NB4 (cell line): Measurements from ENCODE around the gene NMUR1.
"Not testable (repeated sequence)": the region's sequence is repeated elsewhere in the genome, so short reads cannot be mapped to it uniquely, and the experiment has no call there.

Source experiments
- DNase-seq: peaks from one replicate; pipeline ENCODE4 v3.0.0; 2010; ENCODE audit warnings: low read depth
- H3K4me3 ChIP-seq: one replicate; pipeline ENCODE4 v1.5.1; 2011; ENCODE audit warnings: mild to moderate bottlenecking, low read depth, low read length, moderate library complexity
- CTCF ChIP-seq: IDR thresholded peaks from one replicate; pipeline ENCODE4 v1.5.1; 2012; ENCODE audit warnings: low read depth, low read length
- MYC ChIP-seq: IDR thresholded peaks from 2 replicates; pipeline ENCODE4 v1.6.1; 2011; ENCODE audit warnings: low read depth, low read length
- POLR2A ChIP-seq: IDR thresholded peaks from 2 replicates; pipeline ENCODE4 v1.6.1; 2011; ENCODE audit warnings: mild to moderate bottlenecking; ENCODE audit not compliant: insufficient read length; ENCODE audit errors: extremely low read depth
- TF ChIP-seq, protein P1 (sequence below): IDR thresholded peaks from 2 replicates; pipeline ENCODE4 v1.6.1; 2011; ENCODE audit warnings: low read depth, low read length

The NMUR1 gene

GRCh38 chr2:231565887-231566594, 35.8 kb upstream of the NMUR1 start:
- no peak for DNase-seq

GRCh38 chr2:231563378-231563961, 33.2 kb upstream of the NMUR1 start:
- TF ChIP-seq CTCF (peak; percentile 87), MYC (no peak)
- DNase-seq, result peak; percentile 85
- H3K4me3 ChIP-seq, result no peak overlapping the region

More at GRCh38 chr2:231565887-231566594, 35.8 kb upstream of the NMUR1 start:
- TF ChIP-seq CTCF (no peak), MYC (no peak), POLR2A (no peak)
- TF ChIP-seq, protein P1, sequence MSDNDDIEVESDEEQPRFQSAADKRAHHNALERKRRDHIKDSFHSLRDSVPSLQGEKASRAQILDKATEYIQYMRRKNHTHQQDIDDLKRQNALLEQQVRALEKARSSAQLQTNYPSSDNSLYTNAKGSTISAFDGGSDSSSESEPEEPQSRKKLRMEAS, result no peak
- H3K4me3 ChIP-seq, result no peak overlapping the region

DNA sequence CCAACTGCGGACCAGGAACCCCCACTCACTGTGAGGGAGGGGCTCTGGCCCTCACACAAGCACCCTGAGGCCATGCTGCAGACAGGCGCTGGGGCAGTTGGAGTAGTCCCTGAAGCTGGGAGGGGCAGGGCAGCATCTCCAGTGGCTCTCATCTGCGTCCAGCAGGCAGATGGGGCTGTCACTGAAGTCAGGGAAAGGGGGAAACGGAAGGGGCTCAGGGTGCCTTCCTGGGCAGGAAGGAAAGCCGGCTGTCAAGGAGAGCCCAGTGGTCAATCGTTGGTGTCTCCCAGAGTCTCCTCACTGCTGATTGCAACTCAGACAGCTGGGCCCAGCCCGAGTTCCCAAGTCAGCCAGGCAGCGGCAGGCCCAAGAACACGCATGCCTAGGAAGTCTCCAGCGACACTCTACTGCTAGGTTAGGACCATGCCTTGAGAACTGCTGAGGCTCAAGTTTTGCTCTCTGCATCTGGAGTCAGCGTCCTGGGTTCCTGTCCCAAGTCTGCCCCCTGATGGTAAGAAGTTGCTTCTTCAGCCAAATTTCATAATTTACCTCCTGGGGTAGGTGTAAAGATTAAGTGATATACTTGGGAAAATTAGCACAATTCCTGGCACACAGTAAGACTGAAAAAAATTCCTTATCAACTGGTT, 27.4 kb upstream of the NMUR1 start:
- peak; percentile 95 for DNase-seq
- no peak overlapping the region for H3K4me3 ChIP-seq
- TF ChIP-seq POLR2A (no peak), MYC (no peak), CTCF (peak; percentile 78)
- TF ChIP-seq, protein P1, result peak; percentile 39; the same call in 1 of the 2 replicates

- TF ChIP-seq CTCF (no peak), POLR2A (no peak), MYC (no peak)
- TF ChIP-seq, protein P1, result no peak
- DNase-seq, result no peak
- H3K4me3 ChIP-seq, result no peak overlapping the region
These were observed 26.7 kb upstream of the NMUR1 start for GRCh38 chr2:231556981-231557380.

DNA sequence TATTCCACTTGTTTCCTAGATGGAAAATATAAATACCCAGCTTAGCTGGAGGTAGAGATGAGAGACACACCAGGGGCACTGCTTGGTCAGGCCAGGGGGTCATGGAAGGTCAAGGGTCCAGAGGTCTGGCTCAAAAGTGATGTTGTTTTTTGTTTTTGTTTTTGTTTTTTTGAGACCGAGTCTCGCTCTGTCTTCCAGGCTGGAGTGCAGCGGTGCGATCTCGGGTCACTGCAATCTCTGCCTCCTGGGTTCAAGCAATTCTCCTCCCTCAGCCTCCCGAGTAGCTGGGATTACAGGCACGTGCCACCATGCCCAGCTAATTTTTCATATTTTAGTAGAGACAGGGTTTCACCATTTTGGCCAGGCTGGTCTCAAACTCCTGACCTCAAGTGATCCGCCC, 26.3 kb upstream of the NMUR1 start:
- not testable (repeated sequence) for DNase-seq, H3K4me3 ChIP-seq

DNA sequence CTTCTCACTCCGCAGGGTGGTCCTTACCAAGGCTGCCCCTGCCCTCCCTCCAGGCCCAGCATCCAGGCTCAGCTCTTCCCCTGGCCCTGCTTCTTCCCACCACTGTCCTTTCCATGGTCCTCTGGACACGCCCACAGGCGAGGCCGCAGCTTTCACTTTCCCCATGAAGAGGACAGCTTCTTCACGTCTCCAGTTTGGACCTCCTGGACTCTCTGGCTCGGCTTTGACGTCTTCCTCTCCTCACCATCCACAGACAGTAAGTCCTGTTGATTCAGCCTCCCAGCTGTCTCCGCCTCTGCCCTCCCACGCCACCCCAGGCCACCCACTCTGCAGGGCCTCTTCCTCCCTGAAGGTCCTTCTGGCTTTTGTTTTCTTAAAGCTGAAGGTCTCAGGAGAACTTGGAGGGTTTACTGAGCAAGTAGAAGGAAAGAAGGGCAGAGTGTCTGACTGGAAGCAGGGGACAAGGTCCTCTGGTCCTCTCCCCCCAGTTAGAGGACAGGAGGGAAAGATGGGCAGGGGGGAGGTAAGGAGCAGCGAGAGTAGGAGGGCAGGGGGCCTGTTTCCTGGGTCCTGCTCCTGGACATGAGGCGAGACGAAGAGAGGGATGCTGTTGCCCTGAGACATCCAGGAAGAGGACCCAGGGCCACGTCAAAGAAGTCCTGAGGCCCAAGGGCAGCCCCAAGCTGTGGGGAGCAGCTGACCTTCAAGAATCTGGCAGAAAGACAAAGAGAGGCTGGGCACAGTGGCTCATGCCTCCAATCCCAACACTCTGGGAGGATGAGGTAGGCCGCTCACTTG, 24.7 kb upstream of the NMUR1 start:
- DNase-seq, result peak; percentile 87
- H3K4me3 ChIP-seq, result no peak overlapping the region
- TF ChIP-seq, protein P1, result peak; percentile 38
- TF ChIP-seq MYC (peak; percentile 45; the same call in 1 of the 2 replicates), CTCF (no peak)
